Measurements from ENCODE around the gene PDE12. TPM values are rescaled to one million over a fixed set of nuclear protein-coding genes. Genes with fewer than 3 reads are reported as not detected.

PDE12 gene
- total RNA-seq, 4 donors from 2014 or later: 10.5 to 20.1 (median 16.9) TPM

- H3K27ac ChIP-seq: peak overlapping the region; percentile 66 to 94 (median 83)
- WGBS, 2 donors: 1% methylated on average over 17 to 28 of the region's 54 CpGs
Measured at GRCh38 chr3:57556459-57557084, 498 bp downstream of the PDE12 start.

DNA sequence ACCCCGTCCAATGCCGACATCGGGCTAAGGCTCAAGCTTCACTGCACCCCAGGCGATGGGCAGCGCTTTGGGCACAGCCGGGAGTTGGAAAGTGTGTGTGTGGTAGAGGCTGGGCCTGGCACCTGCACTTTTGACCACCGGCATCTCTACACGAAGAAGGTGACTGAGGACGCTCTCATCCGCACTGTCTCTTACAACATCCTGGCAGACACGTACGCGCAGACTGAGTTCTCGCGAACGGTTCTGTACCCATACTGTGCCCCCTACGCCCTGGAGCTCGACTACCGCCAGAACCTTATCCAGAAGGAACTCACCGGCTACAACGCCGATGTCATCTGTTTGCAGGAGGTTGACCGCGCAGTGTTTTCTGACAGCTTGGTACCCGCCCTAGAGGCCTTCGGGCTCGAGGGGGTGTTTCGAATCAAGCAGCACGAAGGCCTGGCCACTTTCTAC, 1.0 kb downstream of the PDE12 start:
- DNase-seq (ENCODE audit: low spot score in 2 of 2): no peak
- no peak for TF ChIP-seq CTCF (IDR thresholded peaks at IDR 0.05)
- TF ChIP-seq EP300 (IDR thresholded peaks at IDR 0.05): no peak
- no peak for TF ChIP-seq POLR2A (IDR thresholded peaks at IDR 0.05)
- Histone ChIP-seq H3K36me3 (peaks cover 0 to 24% (median 0%) of the 10 kb centered on the region in 3 donors), H3K4me3 (peak overlapping the region; percentile 75 to 99 (median 88)), H3K4me1 (peaks cover 0 to 41% (median 17%) of the 10 kb centered on the region in 4 donors), H3K9me3 (no peaks in the 10 kb centered on the region), H3K27ac (peak overlapping the region in 2 of 4 donors; percentile 82 to 94), H3K27me3 (no peaks in the 10 kb centered on the region)
- 1 to 2% methylated on average over 17 to 29 of the region's 29 CpGs for WGBS, 2 donors

More at GRCh38 chr3:57556459-57557084, 498 bp downstream of the PDE12 start:
- no peak for TF ChIP-seq CTCF (IDR thresholded peaks at IDR 0.05)
- TF ChIP-seq EP300 (IDR thresholded peaks at IDR 0.05): no peak
- no peak for TF ChIP-seq POLR2A (IDR thresholded peaks at IDR 0.05)
- Histone ChIP-seq H3K36me3 (peaks cover 0 to 24% (median 0%) of the 10 kb centered on the region in 3 donors), H3K9me3 (no peaks in the 10 kb centered on the region), H3K4me3 (peak overlapping the region; percentile 75 to 99 (median 88)), H3K27me3 (no peaks in the 10 kb centered on the region), H3K4me1 (peaks cover 0 to 41% (median 17%) of the 10 kb centered on the region in 4 donors)
- DNase-seq (ENCODE audit: low spot score in 2 of 2): no peak

DNA sequence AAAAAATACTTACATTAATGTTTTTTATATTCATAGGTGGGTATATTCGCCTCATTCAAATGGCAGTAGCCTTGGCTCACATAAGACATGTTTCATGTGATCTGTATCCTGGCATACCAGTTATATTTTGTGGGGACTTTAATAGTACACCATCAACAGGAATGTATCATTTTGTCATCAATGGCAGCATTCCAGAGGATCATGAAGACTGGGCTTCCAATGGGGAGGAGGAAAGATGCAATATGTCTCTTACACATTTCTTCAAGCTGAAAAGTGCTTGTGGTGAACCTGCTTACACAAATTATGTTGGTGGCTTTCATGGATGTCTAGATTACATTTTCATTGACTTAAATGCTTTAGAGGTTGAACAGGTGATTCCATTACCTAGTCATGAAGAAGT, 3.5 kb downstream of the PDE12 start:
- peaks cover 0 to 41% (median 17%) of the 10 kb centered on the region in 4 donors for H3K4me1 ChIP-seq
- DNase-seq (ENCODE audit: low spot score in 2 of 2): no peak
- peaks cover 0 to 33% (median 0%) of the 10 kb centered on the region in 3 donors for H3K36me3 ChIP-seq
- H3K27me3 ChIP-seq: no peaks in the 10 kb centered on the region
- H3K4me3 ChIP-seq: no peak overlapping the region
- TF ChIP-seq POLR2A (IDR thresholded peaks at IDR 0.05) (no peak), CTCF (IDR thresholded peaks at IDR 0.05) (no peak)
- WGBS, 2 donors: 97% methylated on average over 1 of the region's 1 CpG
- no peak overlapping the region for H3K27ac ChIP-seq
- no peaks in the 10 kb centered on the region for H3K9me3 ChIP-seq

DNA sequence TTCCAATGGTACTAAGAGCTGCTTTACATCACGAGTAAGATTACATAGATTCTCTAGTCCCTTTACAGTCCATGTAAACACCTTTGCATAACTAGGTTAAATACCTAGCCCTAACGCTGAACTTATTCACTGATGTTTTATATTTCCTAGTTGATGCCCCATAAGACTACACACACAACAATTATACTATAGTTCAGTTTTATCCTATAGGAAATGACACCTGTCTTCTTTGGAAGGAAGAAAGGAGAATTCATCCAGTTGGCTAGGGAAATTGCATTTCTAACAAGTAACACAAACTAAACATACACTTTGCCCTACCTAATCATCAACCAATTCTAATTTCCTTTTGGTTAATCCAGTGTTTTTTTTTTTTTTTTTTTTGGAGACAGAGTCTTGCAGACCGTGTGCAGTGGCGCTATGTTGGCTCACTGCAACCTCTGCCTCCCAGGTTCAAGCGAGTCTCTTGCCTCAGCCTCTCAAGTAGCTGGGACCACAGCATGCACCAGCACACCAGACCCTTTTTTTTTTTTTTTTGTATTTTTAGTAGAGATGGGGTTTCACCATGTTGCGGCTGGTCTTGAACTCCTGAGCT, 13.9 kb downstream of the PDE12 start:
- no peak overlapping the region for H3K27ac ChIP-seq
- no peaks in the 10 kb centered on the region for H3K9me3 ChIP-seq
- WGBS, 2 donors: 76 to 84% methylated on average over 6 of the region's 6 CpGs
- H3K36me3 ChIP-seq: peaks cover under 1 to 80% (median 15%) of the 10 kb centered on the region in 3 donors
- DNase-seq (ENCODE audit: low spot score in 2 of 2): no peak
- H3K4me3 ChIP-seq: no peak overlapping the region
- H3K4me1 ChIP-seq: no peaks in the 10 kb centered on the region
- no peaks in the 10 kb centered on the region for H3K27me3 ChIP-seq
- TF ChIP-seq EP300 (IDR thresholded peaks at IDR 0.05): no peak
- no peak for TF ChIP-seq POLR2A (IDR thresholded peaks at IDR 0.05)
- no peak for TF ChIP-seq CTCF (IDR thresholded peaks at IDR 0.05)

DNA sequence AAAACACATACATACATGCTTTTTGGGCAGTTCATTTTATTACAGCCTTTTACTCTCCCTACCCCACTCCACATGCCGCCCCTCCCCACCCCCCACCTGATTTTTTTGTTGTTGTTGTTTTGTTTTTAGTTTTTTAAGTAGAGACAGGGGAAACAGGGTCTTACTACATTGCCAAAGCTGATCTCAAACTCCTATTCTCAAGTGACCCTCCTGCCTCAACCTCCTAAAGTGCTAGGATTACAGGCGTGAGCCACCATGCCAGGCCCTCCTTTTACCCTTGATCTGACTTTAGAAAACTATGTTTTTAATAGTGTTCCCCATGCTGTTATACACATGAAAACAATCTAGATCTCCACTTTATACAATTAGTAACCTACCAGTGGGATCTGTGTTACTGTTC, 14.8 kb downstream of the PDE12 start:
- WGBS, 2 donors: 96 to 97% methylated on average over 2 of the region's 2 CpGs
- Histone ChIP-seq H3K27ac (no peak overlapping the region), H3K4me1 (peaks cover 0 to 4% (median 0%) of the 10 kb centered on the region in 4 donors), H3K36me3 (peaks cover 2 to 76% (median 17%) of the 10 kb centered on the region in 3 donors), H3K27me3 (no peaks in the 10 kb centered on the region), H3K9me3 (no peaks in the 10 kb centered on the region), H3K4me3 (no peak overlapping the region)
- no peak for DNase-seq (ENCODE audit: low spot score in 2 of 2)
- TF ChIP-seq POLR2A (IDR thresholded peaks at IDR 0.05) (no peak), CTCF (IDR thresholded peaks at IDR 0.05) (no peak), EP300 (IDR thresholded peaks at IDR 0.05) (no peak)
